ENCODE data around the gene GLB1L2. TPM values are rescaled to one million over a fixed set of nuclear protein-coding genes. Genes with fewer than 3 reads are reported as not detected.

The GLB1L2 gene
- total RNA-seq, 1 experiment from 2014 or later, result 27.1 TPM

GRCh38 chr11:134385171-134385570 lies 53.4 kb downstream of the GLB1L2 start:
- Histone ChIP-seq H3K4me1 (ENCODE audit: control insufficient read depth in 1 of 2, insufficient read depth in 2 of 2, low read length in 2 of 2) (no peaks in the 10 kb centered on the region), H3K36me3 (ENCODE audit: control insufficient read depth in 1 of 2, insufficient read depth in 2 of 2, low read length in 2 of 2) (no peaks in the 10 kb centered on the region), H3K79me2 (ENCODE audit: insufficient read depth, low read length) (no peaks in the 10 kb centered on the region), H3K27ac (ENCODE audit: low read depth, low read length) (no peak overlapping the region), H3K4me2 (ENCODE audit: low read length) (no peak overlapping the region), H3K4me3 (replicated peaks in 1 of 2; ENCODE audit: low read depth in 1 of 2, low read length in 2 of 2) (no peak overlapping the region), H3K9me2 (ENCODE audit: insufficient read depth) (no peaks in the 10 kb centered on the region), H2AFZ (ENCODE audit: low read depth, low read length, poor library complexity, severe bottlenecking) (no peak overlapping the region), H3K9ac (ENCODE audit: low read length) (no peak overlapping the region), H4K20me1 (ENCODE audit: insufficient read depth) (no peaks in the 10 kb centered on the region), H3K9me3 (ENCODE audit: control insufficient read depth in 1 of 2, insufficient read depth in 1 of 2, low read depth in 1 of 2, low read length in 2 of 2) (no peaks in the 10 kb centered on the region), H3K27me3 (ENCODE audit: insufficient read depth, low read length) (no peaks in the 10 kb centered on the region)
- intact Hi-C loops (cut with micrococcal nuclease), result no loop called here
- TF ChIP-seq JUND (IDR thresholded peaks at IDR 0.05), result no peak
- no peak for TF ChIP-seq ZFX (IDR thresholded peaks at IDR 0.05)
- no peak for TF ChIP-seq CBX3 (IDR thresholded peaks at IDR 0.05; ENCODE audit: low read depth)
- TF ChIP-seq SP1 (IDR thresholded peaks at IDR 0.05; ENCODE audit: low read depth), result no peak
- no peak for TF ChIP-seq ZBTB33 (IDR thresholded peaks at IDR 0.05; ENCODE audit: extremely low read depth, insufficient replicate concordance, low read length)
- no peak for TF ChIP-seq EZH2 (IDR thresholded peaks at IDR 0.05)
- TF ChIP-seq SRF (IDR thresholded peaks at IDR 0.05; ENCODE audit: low read depth), result no peak
- TF ChIP-seq EZH2phosphoT487 (IDR thresholded peaks at IDR 0.05; ENCODE audit: borderline replicate concordance), result no peak
- TF ChIP-seq FOSL1 (IDR thresholded peaks at IDR 0.05; ENCODE audit: low read depth), result no peak
- TF ChIP-seq ELF1 (IDR thresholded peaks at IDR 0.05; ENCODE audit: borderline replicate concordance, low read depth), result no peak
- TF ChIP-seq REST (IDR thresholded peaks at IDR 0.05; ENCODE audit: low read depth), result no peak
- no peak for TF ChIP-seq TCF7L2 (IDR thresholded peaks at IDR 0.05; ENCODE audit: borderline replicate concordance, extremely low read depth, insufficient read depth, insufficient read length)
- no TSS peak for BruUV-seq (replicated peaks)
- ATAC-seq (no peak), DNase-seq (ENCODE audit: low read depth, low spot score) (no peak)
- RAD21 ChIA-PET (ENCODE audit: low non-redundant PET in 1 of 2, low total read pairs in 2 of 2, uncharacterized antibody in 2 of 2, unreplicated experiment in 2 of 2), result interaction anchor here in 1 of 2 experiments (0.6 kb wide), 1 partner anchor 16 kb away, joined by 3 read pairs; no protein-coding TSS in a partner anchor
- POLR2A ChIA-PET, result no interaction called here
- CTCF ChIA-PET, result no interaction called here

All from HCT116 (cell line).